Hepatocyte (in vitro differentiated cells): ENCODE measurements around the gene DGCR2.

Source experiments
- CTCF ChIP-seq: fragments of 200-600 bp; sonication (generic); IDR thresholded peaks from 2 replicates; pipeline ENCODE4 v1.5.1; 2016; ENCODE audit warnings: antibody characterized with exemption, mild to moderate bottlenecking; ENCODE audit not compliant: poor library complexity
- EZH2 ChIP-seq: fragments of 200-600 bp; sonication (generic); IDR thresholded peaks from 2 replicates; pipeline ENCODE4 v1.6.1; 2016; ENCODE audit warnings: antibody characterized with exemption, mild to moderate bottlenecking, borderline replicate concordance
- EZH2phosphoT487 ChIP-seq: fragments of 200-600 bp; sonication (generic); IDR thresholded peaks from one replicate; pipeline ENCODE4 v1.6.1; 2018; ENCODE audit warnings: antibody characterized with exemption, mild to moderate bottlenecking, low read depth, moderate library complexity; ENCODE audit not compliant: unreplicated experiment, severe bottlenecking

GRCh38 chr22:19040888-19041703 lies 81.1 kb downstream of the DGCR2 start:
- TF ChIP-seq EZH2 (no peak), CTCF (no peak), EZH2phosphoT487 (no peak)
